ENCODE measurements around the gene NUDT16L1.
A peak's percentile ranks its signal among the peaks of the same experiment; 100 is the strongest.

The NUDT16L1 gene

DNA sequence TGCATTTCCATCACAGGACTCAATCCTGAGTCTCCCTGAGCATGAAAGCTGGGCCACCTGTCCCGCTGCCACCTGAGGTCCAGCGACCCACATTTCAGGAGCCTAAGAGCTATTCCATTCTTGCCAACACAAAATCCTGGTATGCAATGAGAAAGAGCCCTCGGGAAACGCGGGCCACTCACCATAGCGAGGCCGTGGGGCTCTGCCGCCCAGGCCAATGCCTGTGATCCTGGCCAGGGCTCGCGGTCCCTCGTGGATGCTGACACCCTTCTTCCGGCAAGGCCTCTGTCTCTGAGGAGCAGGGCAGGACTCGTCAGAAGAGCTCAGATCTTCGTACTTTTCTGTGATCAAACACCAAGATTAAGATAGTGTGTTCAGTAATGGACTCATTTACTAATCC, 11.6 kb downstream of the NUDT16L1 start:
- no peaks in the 10 kb centered on the region for H3K4me1 ChIP-seq (ENCODE audit: control insufficient read depth, insufficient read depth, low read length)
- H3K9ac ChIP-seq (ENCODE audit: low read length), result no peak overlapping the region
- H3K36me3 ChIP-seq (ENCODE audit: control insufficient read depth, insufficient read depth, low read length), result peaks cover 25% of the 10 kb centered on the region
- H3K4me3 ChIP-seq (ENCODE audit: low read length), result no peak overlapping the region
- no peaks in the 10 kb centered on the region for H3K27me3 ChIP-seq (ENCODE audit: control insufficient read depth, insufficient read depth, low read length)
- H3K27ac ChIP-seq (ENCODE audit: low read depth, low read length), result no peak overlapping the region

GRCh38 chr16:4706871-4707270, 13.5 kb downstream of the NUDT16L1 start:
- H3K27ac ChIP-seq (ENCODE audit: low read depth, low read length), result no peak overlapping the region
- H3K4me3 ChIP-seq (ENCODE audit: low read length), result no peak overlapping the region
- H3K36me3 ChIP-seq (ENCODE audit: control insufficient read depth, insufficient read depth, low read length), result peaks cover 19% of the 10 kb centered on the region
- H3K4me1 ChIP-seq (ENCODE audit: control insufficient read depth, insufficient read depth, low read length), result no peaks in the 10 kb centered on the region
- no peaks in the 10 kb centered on the region for H3K27me3 ChIP-seq (ENCODE audit: control insufficient read depth, insufficient read depth, low read length)
- H3K9ac ChIP-seq (ENCODE audit: low read length), result no peak overlapping the region

DNA sequence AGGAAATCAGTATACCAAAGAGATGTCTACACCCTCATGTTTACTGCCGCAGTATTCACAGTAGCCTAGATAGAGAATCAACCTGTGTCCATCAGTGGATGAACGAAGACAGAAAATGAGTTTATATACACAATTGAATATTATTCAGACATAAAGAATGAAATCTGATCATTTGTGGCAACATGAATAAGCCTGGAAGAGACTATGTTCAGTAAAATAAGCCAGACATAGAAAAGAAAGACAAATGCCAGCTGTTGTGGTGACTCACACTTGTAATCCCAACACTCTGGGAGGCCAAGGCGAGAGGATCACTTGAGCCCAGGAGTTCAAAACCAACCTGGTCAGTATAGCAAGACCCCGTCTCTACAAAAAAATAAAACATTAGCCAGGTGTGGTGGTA, 16.1 kb downstream of the NUDT16L1 start:
- Histone ChIP-seq H3K4me3 (ENCODE audit: low read length) (no peak overlapping the region), H3K36me3 (ENCODE audit: control insufficient read depth, insufficient read depth, low read length) (peaks cover 11% of the 10 kb centered on the region), H3K27me3 (ENCODE audit: control insufficient read depth, insufficient read depth, low read length) (no peaks in the 10 kb centered on the region), H3K4me1 (ENCODE audit: control insufficient read depth, insufficient read depth, low read length) (no peaks in the 10 kb centered on the region), H3K27ac (ENCODE audit: low read depth, low read length) (no peak overlapping the region), H3K9ac (ENCODE audit: low read length) (no peak overlapping the region)

GRCh38 chr16:4713663-4714501, 20.5 kb downstream of the NUDT16L1 start:
- Histone ChIP-seq H3K27ac (ENCODE audit: low read depth, low read length) (no peak overlapping the region), H3K4me3 (ENCODE audit: low read length) (no peak overlapping the region), H3K4me1 (ENCODE audit: control insufficient read depth, insufficient read depth, low read length) (no peaks in the 10 kb centered on the region), H3K9ac (ENCODE audit: low read length) (no peak overlapping the region), H3K27me3 (ENCODE audit: control insufficient read depth, insufficient read depth, low read length) (no peaks in the 10 kb centered on the region), H3K36me3 (ENCODE audit: control insufficient read depth, insufficient read depth, low read length) (peaks cover 9% of the 10 kb centered on the region)

GRCh38 chr16:4714996-4715395, 21.6 kb downstream of the NUDT16L1 start:
- Histone ChIP-seq H3K4me1 (ENCODE audit: control insufficient read depth, insufficient read depth, low read length) (no peaks in the 10 kb centered on the region), H3K27ac (ENCODE audit: low read depth, low read length) (no peak overlapping the region), H3K9ac (ENCODE audit: low read length) (no peak overlapping the region), H3K27me3 (ENCODE audit: control insufficient read depth, insufficient read depth, low read length) (no peaks in the 10 kb centered on the region), H3K36me3 (ENCODE audit: control insufficient read depth, insufficient read depth, low read length) (peaks cover 9% of the 10 kb centered on the region), H3K4me3 (ENCODE audit: low read length) (no peak overlapping the region)

DNA sequence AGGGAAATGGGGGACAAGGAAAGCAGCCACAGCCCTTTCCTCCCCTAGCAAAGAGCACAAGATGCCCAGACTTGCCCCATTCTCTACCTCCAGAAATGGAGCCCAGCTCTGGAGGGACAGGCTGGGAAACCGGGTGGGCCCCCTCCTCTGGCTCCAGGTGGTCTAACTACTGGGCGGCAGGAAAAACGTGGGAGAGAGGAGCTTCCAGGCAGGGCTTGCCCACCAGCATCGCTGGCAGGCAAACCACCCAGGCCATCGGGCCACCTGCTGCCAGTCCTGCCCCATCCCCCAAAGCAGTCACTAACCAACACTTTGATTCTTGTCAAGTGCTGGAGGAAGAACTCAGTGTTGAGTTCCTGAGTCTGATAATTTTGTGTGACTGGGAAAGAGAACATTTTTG, 25.1 kb downstream of the NUDT16L1 start:
- no peak overlapping the region for H3K9ac ChIP-seq (ENCODE audit: low read length)

GRCh38 chr16:4723071-4723767, 29.9 kb downstream of the NUDT16L1 start:
- Histone ChIP-seq H3K36me3 (ENCODE audit: control insufficient read depth, insufficient read depth, low read length) (peaks cover 13% of the 10 kb centered on the region), H3K4me1 (ENCODE audit: control insufficient read depth, insufficient read depth, low read length) (no peaks in the 10 kb centered on the region), H3K4me3 (ENCODE audit: low read length) (no peak overlapping the region), H3K9ac (ENCODE audit: low read length) (no peak overlapping the region), H3K27me3 (ENCODE audit: control insufficient read depth, insufficient read depth, low read length) (no peaks in the 10 kb centered on the region), H3K27ac (ENCODE audit: low read depth, low read length) (no peak overlapping the region)

More for the DNA sequence above, 25.1 kb downstream of the NUDT16L1 start:
- H3K36me3 ChIP-seq (ENCODE audit: control insufficient read depth, insufficient read depth, low read length), result peaks cover 7% of the 10 kb centered on the region
- no peak overlapping the region for H3K4me3 ChIP-seq (ENCODE audit: low read length)
- no peaks in the 10 kb centered on the region for H3K27me3 ChIP-seq (ENCODE audit: control insufficient read depth, insufficient read depth, low read length)
- no peak overlapping the region for H3K27ac ChIP-seq (ENCODE audit: low read depth, low read length)
- no peaks in the 10 kb centered on the region for H3K4me1 ChIP-seq (ENCODE audit: control insufficient read depth, insufficient read depth, low read length)

GRCh38 chr16:4724661-4725270, 31.4 kb downstream of the NUDT16L1 start:
- H3K27ac ChIP-seq (ENCODE audit: low read depth, low read length), result no peak overlapping the region
- H3K9ac ChIP-seq (ENCODE audit: low read length), result no peak overlapping the region
- H3K4me1 ChIP-seq (ENCODE audit: control insufficient read depth, insufficient read depth, low read length), result no peaks in the 10 kb centered on the region
- H3K36me3 ChIP-seq (ENCODE audit: control insufficient read depth, insufficient read depth, low read length), result peaks cover 17% of the 10 kb centered on the region
- no peak overlapping the region for H3K4me3 ChIP-seq (ENCODE audit: low read length)
- H3K27me3 ChIP-seq (ENCODE audit: control insufficient read depth, insufficient read depth, low read length), result no peaks in the 10 kb centered on the region

- Histone ChIP-seq H3K36me3 (ENCODE audit: control insufficient read depth, insufficient read depth, low read length) (peaks cover 17% of the 10 kb centered on the region), H3K9ac (ENCODE audit: low read length) (no peak overlapping the region), H3K27me3 (ENCODE audit: control insufficient read depth, insufficient read depth, low read length) (no peaks in the 10 kb centered on the region), H3K27ac (ENCODE audit: low read depth, low read length) (no peak overlapping the region), H3K4me1 (ENCODE audit: control insufficient read depth, insufficient read depth, low read length) (no peaks in the 10 kb centered on the region), H3K4me3 (ENCODE audit: low read length) (no peak overlapping the region)
These were observed 33.3 kb downstream of the NUDT16L1 start for GRCh38 chr16:4726616-4727015.

- H3K4me3 ChIP-seq (ENCODE audit: low read length), result no peak overlapping the region
- no peak overlapping the region for H3K9ac ChIP-seq (ENCODE audit: low read length)
- H3K36me3 ChIP-seq (ENCODE audit: control insufficient read depth, insufficient read depth, low read length), result peaks cover 17% of the 10 kb centered on the region
- no peaks in the 10 kb centered on the region for H3K27me3 ChIP-seq (ENCODE audit: control insufficient read depth, insufficient read depth, low read length)
- no peaks in the 10 kb centered on the region for H3K4me1 ChIP-seq (ENCODE audit: control insufficient read depth, insufficient read depth, low read length)
- H3K27ac ChIP-seq (ENCODE audit: low read depth, low read length), result no peak overlapping the region
These were observed 35.3 kb downstream of the NUDT16L1 start for GRCh38 chr16:4728676-4729075.

DNA sequence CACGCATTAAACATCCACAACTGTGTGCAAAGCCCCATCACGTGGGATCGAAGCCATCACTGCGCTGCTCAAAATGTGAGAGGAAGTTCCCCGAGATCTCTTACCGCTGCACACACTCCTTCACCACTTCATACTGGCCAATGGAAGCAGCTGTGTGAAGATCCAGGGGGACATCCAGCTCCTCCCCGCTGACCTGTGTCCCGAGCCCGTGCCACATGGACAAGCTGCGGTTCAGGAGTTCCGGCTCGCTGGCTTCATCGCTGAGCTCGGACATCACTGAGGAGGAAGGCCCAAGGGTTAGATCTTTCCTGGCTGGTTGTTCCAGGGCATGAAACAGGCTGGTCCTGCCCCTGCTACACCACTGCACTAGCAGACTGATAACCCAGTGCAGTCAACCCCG, 36.5 kb downstream of the NUDT16L1 start:
- no peaks in the 10 kb centered on the region for H3K4me1 ChIP-seq (ENCODE audit: control insufficient read depth, insufficient read depth, low read length)
- no peak overlapping the region for H3K4me3 ChIP-seq (ENCODE audit: low read length)
- peaks cover 17% of the 10 kb centered on the region for H3K36me3 ChIP-seq (ENCODE audit: control insufficient read depth, insufficient read depth, low read length)
- no peak overlapping the region for H3K9ac ChIP-seq (ENCODE audit: low read length)
- no peak overlapping the region for H3K27ac ChIP-seq (ENCODE audit: low read depth, low read length)
- H3K27me3 ChIP-seq (ENCODE audit: control insufficient read depth, insufficient read depth, low read length), result no peaks in the 10 kb centered on the region

GRCh38 chr16:4733211-4733742, 39.9 kb downstream of the NUDT16L1 start:
- peak overlapping the region; percentile 98 for H3K4me3 ChIP-seq (ENCODE audit: low read length)
- no peak overlapping the region for H3K27ac ChIP-seq (ENCODE audit: low read depth, low read length)
- no peak overlapping the region for H3K9ac ChIP-seq (ENCODE audit: low read length)
- no peaks in the 10 kb centered on the region for H3K27me3 ChIP-seq (ENCODE audit: control insufficient read depth, insufficient read depth, low read length)
- H3K4me1 ChIP-seq (ENCODE audit: control insufficient read depth, insufficient read depth, low read length), result no peaks in the 10 kb centered on the region
- H3K36me3 ChIP-seq (ENCODE audit: control insufficient read depth, insufficient read depth, low read length), result peaks cover 4% of the 10 kb centered on the region

All from rectal smooth muscle tissue (tissue), 1 donor.